ENCODE data around the gene FBP1.
A peak's percentile ranks its signal among the peaks of the same experiment; 100 is the strongest.
"Not testable (repeated sequence)": the region's sequence is repeated elsewhere in the genome, so short reads cannot be mapped to it uniquely, and the experiment has no call there.

Gene FBP1

DNA sequence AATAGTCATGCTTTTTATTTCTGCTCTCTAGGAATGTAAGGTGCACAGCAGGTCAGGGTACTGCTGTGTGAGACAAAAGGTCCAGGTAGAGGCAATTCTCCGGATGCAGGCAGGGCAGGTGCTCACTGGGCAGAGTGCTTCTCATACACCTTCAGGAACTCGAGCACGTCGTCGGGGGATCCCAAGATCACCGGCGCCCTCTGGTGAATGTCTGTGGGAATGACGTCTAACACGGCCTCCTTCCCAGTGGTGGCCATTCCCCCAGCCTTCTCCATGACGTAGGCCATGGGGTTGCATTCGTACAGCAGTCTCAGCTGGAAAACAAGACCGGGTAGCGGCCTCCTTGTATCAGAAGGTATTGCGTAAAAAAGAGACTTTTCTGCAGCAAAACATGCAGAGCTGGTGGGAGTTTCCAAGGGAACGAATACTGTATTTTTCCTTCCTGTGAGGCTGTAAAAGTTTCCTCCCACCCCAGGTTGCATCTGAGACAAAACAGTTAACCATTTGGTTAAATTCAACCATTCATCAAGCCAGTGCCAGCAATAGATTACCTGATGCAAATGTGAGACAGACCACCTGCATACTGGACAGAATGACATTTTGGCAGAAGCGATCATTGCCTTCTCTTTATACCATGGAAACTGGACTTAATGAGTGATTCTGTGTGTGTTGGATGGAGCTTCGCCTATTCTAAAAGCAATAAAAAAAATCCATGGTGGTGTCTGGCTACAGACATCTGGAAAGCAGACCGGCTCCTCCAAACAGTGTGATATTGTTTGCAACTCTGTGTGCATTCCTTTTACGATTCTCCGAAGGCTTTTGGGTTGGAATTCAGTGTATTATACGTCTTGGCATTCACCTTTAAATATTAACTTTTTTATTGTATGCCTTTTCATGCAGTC, 35.8 kb downstream of the FBP1 start:
- TF ChIP-seq EZH2 (IDR thresholded peaks at IDR 0.05) (no peak), FOXP2 (optimal IDR thresholded peaks at IDR 0.05; ENCODE audit: control extremely low read depth, extremely low read length, insufficient read depth) (no peak), POLR2AphosphoS5 (IDR thresholded peaks at IDR 0.05; ENCODE audit: borderline replicate concordance, low read depth, low read length) (no peak)
- Histone ChIP-seq H3K9ac (ENCODE audit: insufficient read length) (no peak overlapping the region), H3K9me3 (ENCODE audit: low read depth, low read length) (no peaks in the 10 kb centered on the region), H3K4me3 (peak overlapping the region; percentile 31; the same call in 1 of the 2 replicates), H3K36me3 (ENCODE audit: insufficient read depth, low read length) (no peaks in the 10 kb centered on the region), H3K27ac (no peak overlapping the region)
- no peak for DNase-seq (ENCODE audit: low read depth, low spot score)

- TF ChIP-seq FOXP2 (optimal IDR thresholded peaks at IDR 0.05; ENCODE audit: control extremely low read depth, extremely low read length, insufficient read depth) (no peak), EZH2 (IDR thresholded peaks at IDR 0.05) (no peak), POLR2AphosphoS5 (IDR thresholded peaks at IDR 0.05; ENCODE audit: borderline replicate concordance, low read depth, low read length) (no peak)
- H3K9me3 ChIP-seq (ENCODE audit: low read depth, low read length), result no peaks in the 10 kb centered on the region
- no peak for DNase-seq (ENCODE audit: low read depth, low spot score)
- H3K36me3 ChIP-seq (ENCODE audit: insufficient read depth, low read length), result no peaks in the 10 kb centered on the region
- H3K9ac ChIP-seq (ENCODE audit: insufficient read length), result no peak overlapping the region
- H3K27ac ChIP-seq, result no peak overlapping the region
- no peak overlapping the region for H3K4me3 ChIP-seq
Observed at GRCh38 chr9:94602666-94603065, 36.7 kb downstream of the FBP1 start.

GRCh38 chr9:94600715-94601114, 38.6 kb downstream of the FBP1 start:
- H3K9me3 ChIP-seq (ENCODE audit: low read depth, low read length), result no peaks in the 10 kb centered on the region
- no peak overlapping the region for H3K4me3 ChIP-seq
- H3K9ac ChIP-seq (ENCODE audit: insufficient read length), result no peak overlapping the region
- no peaks in the 10 kb centered on the region for H3K36me3 ChIP-seq (ENCODE audit: insufficient read depth, low read length)
- no peak for DNase-seq (ENCODE audit: low read depth, low spot score)
- H3K27ac ChIP-seq, result no peak overlapping the region
- TF ChIP-seq POLR2AphosphoS5 (IDR thresholded peaks at IDR 0.05; ENCODE audit: borderline replicate concordance, low read depth, low read length) (no peak), FOXP2 (optimal IDR thresholded peaks at IDR 0.05; ENCODE audit: control extremely low read depth, extremely low read length, insufficient read depth) (no peak), EZH2 (IDR thresholded peaks at IDR 0.05) (no peak)

DNA sequence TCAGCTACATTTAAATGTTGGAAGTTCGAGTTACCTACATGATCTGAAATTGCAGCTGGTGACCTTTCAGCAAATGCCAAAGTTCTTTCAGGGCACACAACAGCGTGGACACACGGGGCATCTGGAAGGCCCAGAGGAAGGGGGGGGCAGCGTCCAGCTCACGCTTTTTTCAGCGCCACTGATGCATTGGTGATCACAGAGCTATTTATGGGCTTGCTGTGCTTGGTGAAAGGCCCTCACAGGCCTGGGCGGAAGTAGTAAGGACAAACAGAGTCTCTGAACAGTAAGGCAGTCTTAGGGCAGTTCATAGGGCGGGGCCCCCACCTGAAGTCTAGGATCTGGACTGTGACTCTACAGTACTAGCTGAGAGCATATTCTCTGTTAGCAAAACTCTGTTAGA, 39.1 kb downstream of the FBP1 start:
- H3K4me3 ChIP-seq, result no peak overlapping the region
- no peaks in the 10 kb centered on the region for H3K36me3 ChIP-seq (ENCODE audit: insufficient read depth, low read length)
- no peak for TF ChIP-seq POLR2AphosphoS5 (IDR thresholded peaks at IDR 0.05; ENCODE audit: borderline replicate concordance, low read depth, low read length)
- no peak for DNase-seq (ENCODE audit: low read depth, low spot score)
- no peak overlapping the region for H3K9ac ChIP-seq (ENCODE audit: insufficient read length)
- H3K9me3 ChIP-seq (ENCODE audit: low read depth, low read length), result no peaks in the 10 kb centered on the region
- H3K27ac ChIP-seq, result no peak overlapping the region

DNA sequence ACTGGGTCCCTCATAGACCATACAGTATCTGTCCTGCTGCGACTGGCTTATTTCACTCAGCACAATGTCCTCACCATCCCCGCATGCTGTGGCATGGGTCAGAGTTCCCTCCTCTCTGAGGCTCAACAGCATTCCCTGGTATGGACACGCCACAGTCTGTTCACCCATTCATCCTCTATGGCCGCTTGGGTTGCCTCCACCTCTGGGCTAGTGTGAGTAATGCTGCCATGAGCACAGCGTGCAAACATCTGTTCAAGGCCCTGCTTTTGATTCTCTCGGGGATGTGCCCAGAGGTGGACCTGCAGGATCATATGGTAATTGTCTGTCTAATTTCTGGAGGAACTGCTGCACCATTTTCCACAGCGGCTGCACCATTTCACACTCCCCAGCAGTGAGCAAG, 40.2 kb downstream of the FBP1 start:
- Histone ChIP-seq H3K9me3 (ENCODE audit: low read depth, low read length) (no peaks in the 10 kb centered on the region), H3K36me3 (ENCODE audit: insufficient read depth, low read length) (no peaks in the 10 kb centered on the region), H3K9ac (ENCODE audit: insufficient read length) (no peak overlapping the region), H3K27ac (no peak overlapping the region), H3K4me3 (no peak overlapping the region)
- TF ChIP-seq FOXP2 (optimal IDR thresholded peaks at IDR 0.05; ENCODE audit: control extremely low read depth, extremely low read length, insufficient read depth) (no peak), EZH2 (IDR thresholded peaks at IDR 0.05) (no peak), POLR2AphosphoS5 (IDR thresholded peaks at IDR 0.05; ENCODE audit: borderline replicate concordance, low read depth, low read length) (no peak)
- DNase-seq (ENCODE audit: low read depth, low spot score), result no peak

DNA sequence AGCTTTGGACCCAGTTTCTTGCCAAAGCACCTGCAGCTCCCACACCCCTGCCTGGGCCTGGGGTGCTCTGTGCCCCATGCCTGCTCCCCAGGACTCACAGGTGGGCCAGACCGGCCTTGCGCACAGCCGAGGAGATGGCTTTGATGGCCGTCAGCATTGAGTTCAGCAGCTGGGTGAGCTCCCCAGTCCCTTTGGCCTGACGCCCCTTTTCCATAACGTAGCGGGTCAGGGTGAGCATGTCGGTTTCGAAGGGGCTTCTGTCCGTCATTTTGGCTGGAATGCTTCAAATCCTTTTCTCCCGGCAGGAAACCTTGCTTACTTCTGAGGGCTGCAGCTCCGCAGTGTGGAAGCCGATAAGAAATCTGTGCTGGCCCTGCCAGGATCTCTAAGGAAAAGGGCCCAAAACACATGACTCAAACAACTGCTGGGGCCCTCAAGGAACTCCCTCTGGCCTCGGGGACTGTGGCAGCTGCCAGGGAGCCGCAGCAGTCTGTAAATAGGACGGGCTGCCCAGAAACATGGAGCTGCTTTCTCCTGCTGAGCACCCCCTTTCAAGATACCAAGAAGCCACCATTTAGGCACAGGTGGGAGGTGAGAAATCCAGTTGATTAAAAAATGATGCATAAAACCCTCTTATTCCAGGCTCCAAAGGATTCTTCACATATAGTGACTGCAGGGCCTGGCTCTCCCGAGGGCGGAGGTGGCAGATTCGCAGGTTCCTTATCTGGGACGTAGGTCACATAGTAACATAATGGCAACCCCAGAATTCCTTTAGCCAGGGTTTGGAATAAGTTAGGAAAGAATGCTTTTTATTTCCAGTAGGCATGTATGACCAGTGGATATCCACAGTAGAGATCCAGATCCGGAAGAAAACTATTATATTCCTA, 45.6 kb downstream of the FBP1 start, which contains the start of gene FBP2:
FBP2 (minus strand) TSS at position 366 of the 887 bp plus-strand sequence; CDS start at position 268, 98 bp downstream.
- Histone ChIP-seq H3K4me3 (no peak within 1 kb of the TSS), H3K9ac (ENCODE audit: insufficient read length) (no peak within 1 kb of the TSS), H3K9me3 (ENCODE audit: low read depth, low read length) (no peaks in the 10 kb centered on the region), H3K36me3 (ENCODE audit: insufficient read depth, low read length) (no peaks in the 10 kb centered on the region), H3K27ac (no peak within 1 kb of the TSS)
- no peak for DNase-seq (ENCODE audit: low read depth, low spot score)
- no peak for TF ChIP-seq POLR2AphosphoS5 (IDR thresholded peaks at IDR 0.05; ENCODE audit: borderline replicate concordance, low read depth, low read length)
- TF ChIP-seq EZH2 (IDR thresholded peaks at IDR 0.05), result no peak
- TF ChIP-seq FOXP2 (optimal IDR thresholded peaks at IDR 0.05; ENCODE audit: control extremely low read depth, extremely low read length, insufficient read depth), result no peak

- not testable (repeated sequence) for H3K27ac ChIP-seq; H3K36me3 ChIP-seq (ENCODE audit: insufficient read depth, low read length); H3K9me3 ChIP-seq (ENCODE audit: low read depth, low read length); DNase-seq (ENCODE audit: low read depth, low spot score); H3K4me3 ChIP-seq; H3K9ac ChIP-seq (ENCODE audit: insufficient read length)
Observed at GRCh38 chr9:94592683-94593082, 46.6 kb downstream of the FBP1 start.

DNA sequence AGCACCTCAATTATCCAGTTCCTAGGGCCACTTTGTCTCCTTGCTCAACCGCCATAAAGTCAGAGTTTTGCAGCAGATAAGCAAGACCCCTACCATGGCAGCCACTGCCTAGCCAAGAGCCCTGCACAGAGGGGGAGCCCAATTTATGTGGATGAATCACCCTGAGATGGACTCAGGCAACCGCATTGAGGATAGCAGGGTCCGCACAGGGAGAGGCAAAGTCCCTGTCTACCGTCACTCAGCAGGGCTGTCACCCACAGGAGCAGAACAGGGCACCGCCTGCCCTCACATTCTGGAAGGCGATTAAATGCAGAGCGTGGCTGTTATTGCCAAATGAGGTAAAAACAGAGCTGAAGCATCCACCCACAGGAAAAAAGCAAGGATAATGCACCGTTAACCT, 47.4 kb downstream of the FBP1 start:
- Histone ChIP-seq H3K36me3 (ENCODE audit: insufficient read depth, low read length) (no peaks in the 10 kb centered on the region), H3K4me3 (no peak overlapping the region), H3K9ac (ENCODE audit: insufficient read length) (no peak overlapping the region), H3K9me3 (ENCODE audit: low read depth, low read length) (no peaks in the 10 kb centered on the region), H3K27ac (no peak overlapping the region)
- no peak for DNase-seq (ENCODE audit: low read depth, low spot score)
- TF ChIP-seq FOXP2 (optimal IDR thresholded peaks at IDR 0.05; ENCODE audit: control extremely low read depth, extremely low read length, insufficient read depth) (no peak), POLR2AphosphoS5 (IDR thresholded peaks at IDR 0.05; ENCODE audit: borderline replicate concordance, low read depth, low read length) (no peak), EZH2 (IDR thresholded peaks at IDR 0.05) (no peak)

DNA sequence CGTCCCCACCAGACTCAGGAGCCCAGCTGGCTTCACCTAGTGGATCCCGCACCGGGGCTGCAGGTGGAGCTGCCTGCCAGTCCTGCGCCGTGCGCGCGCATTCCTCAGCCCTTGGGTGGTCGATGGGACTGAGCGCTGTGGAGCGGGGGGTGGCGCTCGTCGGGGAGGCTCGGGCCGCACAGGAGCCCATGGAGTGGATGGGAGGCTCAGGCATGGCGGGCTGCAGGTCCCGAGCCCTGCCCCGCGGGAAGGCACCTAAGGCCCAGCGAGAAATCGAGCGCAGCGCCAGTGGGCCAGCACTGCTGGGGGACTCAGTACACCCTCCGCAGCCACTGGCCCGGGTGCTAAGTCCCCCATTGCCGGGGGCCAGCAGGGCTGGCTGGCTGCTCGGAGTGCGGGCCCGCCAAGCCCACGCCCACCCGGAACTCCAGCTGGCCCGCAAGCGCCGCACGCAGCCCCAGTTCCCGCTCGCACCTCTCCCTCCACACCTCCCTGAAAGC, 48.2 kb downstream of the FBP1 start:
- DNase-seq (ENCODE audit: low read depth, low spot score); H3K9ac ChIP-seq (ENCODE audit: insufficient read length); H3K27ac ChIP-seq; H3K4me3 ChIP-seq; H3K9me3 ChIP-seq (ENCODE audit: low read depth, low read length); H3K36me3 ChIP-seq (ENCODE audit: insufficient read depth, low read length): not testable (repeated sequence)

All from SK-N-MC (cell line).